Breast epithelium (tissue), 3 donors: ENCODE results near the gene PGA5.

Experiments
- CTCF ChIP-seq, 3 donors: fragments of 450-650 bp; IDR thresholded peaks; one replicate each; pipeline ENCODE4 v1.5.1; 2016 to 2017; ENCODE audit warnings: antibody characterized with exemption in 3 of 3, mild to moderate bottlenecking in 3 of 3, moderate library complexity in 3 of 3
- POLR2A ChIP-seq: fragments of 450-650 bp; IDR thresholded peaks from one replicate; pipeline ENCODE4 v1.6.1; 2016; ENCODE audit warnings: antibody characterized with exemption, mild to moderate bottlenecking, moderate library complexity
- POLR2AphosphoS5 ChIP-seq, 3 donors: sonication (generic); formaldehyde crosslinking; IDR thresholded peaks; one replicate each; pipeline ENCODE4 v1.6.1; 2017; ENCODE audit warnings: antibody characterized with exemption in 3 of 3

GRCh38 chr11:61193596-61193995, 47.4 kb upstream of the PGA5 start:
- TF ChIP-seq POLR2A (no peak), CTCF (IDR thresholded peaks at IDR 0.05) (no peak), POLR2AphosphoS5 (IDR thresholded peaks at IDR 0.05) (no peak)
